Gastrocnemius medialis (tissue), 4 donors: ENCODE measurements around the gene PELI3.

Experiments used
- CTCF ChIP-seq, 5 experiments: fragments of 450-650 bp in 3 of 5; fragments of 200-600 bp in 2 of 5; sonication (generic) in 2 of 5; IDR thresholded peaks in 4 of 5; conservative IDR thresholded peaks in 1 of 5; 1 replicate in 4 of 5; 2 replicates in 1 of 5; pipeline ENCODE4 v1.5.1; 2016 to 2019; ENCODE audit warnings: antibody characterized with exemption in 5 of 5, mild to moderate bottlenecking in 3 of 5, moderate library complexity in 3 of 5
- POLR2A ChIP-seq, 2 donors: fragments of 450-650 bp; IDR thresholded peaks; one replicate each; pipeline ENCODE4 v1.6.1; 2017; ENCODE audit warnings: antibody characterized with exemption in 2 of 2, mild to moderate bottlenecking in 2 of 2, moderate library complexity in 2 of 2

- no peak for TF ChIP-seq CTCF (IDR thresholded peaks at IDR 0.05 in 4 of 5, conservative IDR thresholded peaks at IDR 0.05 in 1 of 5)
- no peak for TF ChIP-seq POLR2A (IDR thresholded peaks at IDR 0.05)
Measured at GRCh38 chr11:66462010-66462409, 4.7 kb upstream of the PELI3 start.
